ENCODE data around the gene INPP5J.

DNA sequence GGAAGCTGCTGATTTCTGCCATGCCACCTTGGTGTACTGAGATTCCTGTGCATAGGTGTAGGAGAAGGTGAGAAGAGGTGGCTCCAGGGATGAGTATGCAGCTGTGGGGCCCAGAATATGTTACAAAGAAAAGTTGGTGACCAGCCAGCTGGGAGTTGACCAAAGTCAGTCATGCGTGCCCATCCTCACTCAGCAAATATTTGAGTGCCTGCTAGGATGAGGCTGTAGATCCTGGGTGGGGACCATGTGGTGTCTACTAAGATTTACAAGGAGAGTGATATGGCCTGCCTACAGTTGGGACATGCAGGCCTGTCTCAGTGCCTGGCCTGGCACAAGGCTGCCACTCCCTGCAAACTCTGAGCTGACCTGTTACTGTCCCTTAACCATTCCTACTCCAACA is 56.6 kb downstream of the INPP5J start:
- TF ChIP-seq CTCF (IDR thresholded peaks at IDR 0.05), result no peak
- TF ChIP-seq, protein P1, sequence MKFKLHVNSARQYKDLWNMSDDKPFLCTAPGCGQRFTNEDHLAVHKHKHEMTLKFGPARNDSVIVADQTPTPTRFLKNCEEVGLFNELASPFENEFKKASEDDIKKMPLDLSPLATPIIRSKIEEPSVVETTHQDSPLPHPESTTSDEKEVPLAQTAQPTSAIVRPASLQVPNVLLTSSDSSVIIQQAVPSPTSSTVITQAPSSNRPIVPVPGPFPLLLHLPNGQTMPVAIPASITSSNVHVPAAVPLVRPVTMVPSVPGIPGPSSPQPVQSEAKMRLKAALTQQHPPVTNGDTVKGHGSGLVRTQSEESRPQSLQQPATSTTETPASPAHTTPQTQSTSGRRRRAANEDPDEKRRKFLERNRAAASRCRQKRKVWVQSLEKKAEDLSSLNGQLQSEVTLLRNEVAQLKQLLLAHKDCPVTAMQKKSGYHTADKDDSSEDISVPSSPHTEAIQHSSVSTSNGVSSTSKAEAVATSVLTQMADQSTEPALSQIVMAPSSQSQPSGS (CRISPR knock-in tag; IDR thresholded peaks at IDR 0.05; ENCODE audit: borderline replicate concordance, low read depth), result no peak
- TF ChIP-seq PRRX2 (CRISPR knock-in tag; IDR thresholded peaks at IDR 0.05), result no peak
- no peak for TF ChIP-seq ZNF416 (CRISPR knock-in tag; IDR thresholded peaks at IDR 0.05)
- TF ChIP-seq, protein P2, sequence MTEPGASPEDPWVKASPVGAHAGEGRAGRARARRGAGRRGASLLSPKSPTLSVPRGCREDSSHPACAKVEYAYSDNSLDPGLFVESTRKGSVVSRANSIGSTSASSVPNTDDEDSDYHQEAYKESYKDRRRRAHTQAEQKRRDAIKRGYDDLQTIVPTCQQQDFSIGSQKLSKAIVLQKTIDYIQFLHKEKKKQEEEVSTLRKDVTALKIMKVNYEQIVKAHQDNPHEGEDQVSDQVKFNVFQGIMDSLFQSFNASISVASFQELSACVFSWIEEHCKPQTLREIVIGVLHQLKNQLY (CRISPR knock-in tag; IDR thresholded peaks at IDR 0.05), result no peak
- TF ChIP-seq TCF7 (CRISPR knock-in tag; IDR thresholded peaks at IDR 0.05; ENCODE audit: low read depth), result no peak

All from WTC11 (cell line).